GM15510 (cell line): ENCODE data around the gene FAM81B.

Experiments
- POLR2A ChIP-seq: IDR thresholded peaks from 3 replicates; pipeline ENCODE4 v1.6.1; 2011; ENCODE audit warnings: borderline replicate concordance; ENCODE audit not compliant: insufficient read length; ENCODE audit errors: extremely low read depth

Gene FAM81B

GRCh38 chr5:95439801-95440493, 48.8 kb downstream of the FAM81B start:
- no peak for TF ChIP-seq POLR2A

- no peak for TF ChIP-seq POLR2A
Measured at GRCh38 chr5:95440825-95441224, 49.7 kb downstream of the FAM81B start.

GRCh38 chr5:95441636-95442035, 50.5 kb downstream of the FAM81B start:
- TF ChIP-seq POLR2A: no peak

DNA sequence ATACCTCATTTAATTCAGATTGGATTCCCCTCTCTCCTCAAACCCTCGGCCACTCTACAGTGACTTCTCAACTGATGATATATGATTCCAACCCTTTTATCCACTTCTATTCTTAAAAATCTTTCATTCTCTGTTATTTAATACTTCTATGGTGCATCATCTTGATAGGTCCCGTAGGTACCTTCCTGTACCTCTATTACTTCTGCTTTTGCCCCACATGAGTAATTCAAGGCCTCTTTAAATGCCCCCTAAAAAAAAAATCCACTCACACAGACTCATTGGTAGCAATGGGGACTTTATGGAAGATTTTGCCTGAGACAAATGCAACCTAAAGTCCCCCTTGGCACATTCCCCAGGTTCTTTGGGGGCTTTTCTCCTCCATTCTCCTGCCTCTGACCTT, 54.3 kb downstream of the FAM81B start:
- TF ChIP-seq POLR2A: no peak

- no peak for TF ChIP-seq POLR2A
Measured at GRCh38 chr5:95445995-95446394, 54.8 kb downstream of the FAM81B start.

DNA sequence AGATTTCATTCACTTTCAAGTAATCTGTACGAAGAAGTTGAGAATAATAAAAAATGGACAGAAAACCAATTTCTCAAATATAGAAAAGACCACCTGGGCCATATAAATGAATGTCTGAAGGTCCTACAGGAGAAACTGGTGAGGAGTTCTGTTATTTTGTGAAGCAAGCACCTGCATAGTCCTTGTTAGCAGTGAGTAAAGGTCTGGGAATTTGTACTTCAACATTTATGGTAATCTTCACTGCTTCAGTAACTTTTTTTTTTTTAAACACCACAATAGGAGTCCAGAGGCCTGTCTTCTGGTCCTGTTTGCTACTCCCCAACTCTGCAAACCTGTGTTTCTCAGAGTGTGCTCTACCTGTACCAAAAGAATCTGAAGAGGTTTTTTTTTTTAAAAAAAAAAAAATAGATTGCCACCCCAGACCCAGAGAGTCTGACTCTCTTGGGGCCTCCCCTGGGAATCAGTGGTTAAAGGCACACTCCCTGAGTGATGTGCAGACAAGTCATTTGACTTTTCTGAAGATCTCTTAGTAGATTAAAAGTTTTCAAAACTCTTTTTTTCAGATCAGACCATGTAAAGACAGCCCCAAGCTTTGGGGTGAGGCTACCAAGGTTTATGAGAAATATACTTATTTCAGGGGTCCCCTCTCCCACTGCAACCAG, 55.5 kb downstream of the FAM81B start:
- no peak for TF ChIP-seq POLR2A

GRCh38 chr5:95447961-95448360, 56.8 kb downstream of the FAM81B start:
- no peak for TF ChIP-seq POLR2A

DNA sequence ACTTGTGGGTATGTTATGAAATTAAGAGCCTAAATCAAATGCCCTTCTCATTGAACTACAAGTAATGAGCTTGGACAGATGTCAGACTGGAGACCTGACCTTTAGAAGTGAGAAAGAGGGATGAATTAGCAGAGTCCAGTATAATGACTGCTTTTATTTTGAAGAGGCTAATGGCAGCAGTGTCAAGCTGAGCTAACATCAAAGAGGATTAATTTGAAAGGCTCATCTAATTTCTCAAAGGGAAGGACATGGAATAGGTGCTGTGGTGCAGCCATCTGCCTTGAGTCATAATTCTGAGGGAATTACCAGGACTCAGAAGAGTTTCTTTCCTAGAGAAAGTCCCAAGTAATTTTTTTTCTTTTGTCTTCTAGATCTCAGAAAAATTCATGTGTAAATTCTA, 57.6 kb downstream of the FAM81B start:
- TF ChIP-seq POLR2A: no peak

GRCh38 chr5:95449460-95449859, 58.3 kb downstream of the FAM81B start:
- TF ChIP-seq POLR2A: no peak

DNA sequence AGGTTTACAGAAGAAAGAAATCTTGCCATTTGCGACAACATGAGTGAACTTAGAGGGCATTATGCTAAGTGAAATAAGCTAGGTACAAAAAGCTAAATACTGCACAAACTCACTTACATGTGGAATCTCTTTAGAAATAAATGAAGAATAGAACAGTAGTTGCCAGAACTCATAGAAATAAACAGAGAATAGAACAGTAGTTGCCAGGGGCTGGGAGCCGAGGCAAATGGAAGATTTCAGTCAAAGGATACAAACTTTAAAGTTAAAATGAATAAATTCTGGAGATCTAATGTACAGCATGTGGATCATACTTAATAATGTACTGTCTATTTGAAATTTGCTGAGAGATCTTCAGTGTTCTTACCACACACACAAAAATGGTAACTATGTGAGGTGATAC, 63.4 kb downstream of the FAM81B start:
- no peak for TF ChIP-seq POLR2A

- TF ChIP-seq POLR2A: no peak
Measured at GRCh38 chr5:95460665-95461064, 69.5 kb downstream of the FAM81B start.

GRCh38 chr5:95471487-95471886, 80.3 kb downstream of the FAM81B start:
- TF ChIP-seq POLR2A: no peak

DNA sequence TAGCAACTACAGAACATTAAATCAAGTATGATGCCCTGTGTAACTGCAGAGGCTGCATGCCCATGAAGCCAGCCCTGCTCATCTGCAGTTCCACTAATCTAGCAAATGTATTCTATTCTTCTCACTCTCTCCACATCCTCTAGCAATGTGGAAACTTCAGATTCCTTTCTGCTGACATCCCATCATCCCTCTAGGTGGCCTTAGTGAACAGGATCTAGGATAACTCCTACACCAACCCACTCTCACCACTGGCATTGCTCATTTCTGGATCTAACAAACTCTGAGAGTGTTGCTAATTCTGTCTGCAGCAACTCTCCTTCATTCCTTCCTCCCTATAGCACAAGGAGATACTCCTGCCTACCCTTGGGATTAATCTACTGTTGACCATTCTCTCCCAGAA, 80.8 kb downstream of the FAM81B start:
- no peak for TF ChIP-seq POLR2A

DNA sequence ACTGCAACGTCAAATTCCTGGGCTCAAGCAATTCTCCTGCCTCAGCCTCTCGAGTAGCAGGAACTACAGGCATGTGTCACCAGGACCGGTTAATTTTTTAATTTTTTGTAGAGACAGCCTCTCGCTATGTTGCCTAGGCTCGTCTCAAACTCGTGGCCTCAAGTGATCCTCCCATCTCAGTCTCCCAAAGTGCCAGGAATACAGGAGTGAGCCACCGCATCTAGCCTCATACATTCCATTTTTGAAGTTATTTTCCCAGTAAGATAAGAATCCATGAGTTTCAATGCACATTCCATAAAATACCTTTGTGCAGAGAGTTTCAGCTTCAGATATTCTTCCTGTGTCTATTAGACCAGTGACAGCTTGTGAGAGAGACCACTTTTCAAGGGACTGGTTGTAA, 93.3 kb downstream of the FAM81B start:
- TF ChIP-seq POLR2A: no peak

DNA sequence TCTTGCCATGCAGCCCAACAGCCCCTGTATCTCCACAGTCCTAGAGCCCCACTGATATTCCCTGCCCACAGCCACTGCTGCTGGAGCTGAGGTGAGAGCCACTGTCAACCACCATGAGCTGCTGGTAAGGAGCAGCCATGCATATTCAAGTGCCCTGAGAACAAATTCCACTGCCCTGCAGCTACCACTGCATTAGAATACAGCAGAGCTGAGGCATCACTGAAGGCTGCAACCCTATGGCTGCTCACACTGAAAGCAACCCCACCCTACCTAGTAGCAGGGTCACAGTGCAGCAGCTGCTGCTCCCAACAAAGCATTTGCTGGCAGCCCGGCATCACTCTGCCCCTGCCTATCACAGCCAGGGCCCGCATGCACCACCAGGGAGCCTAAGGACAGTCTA, 95.0 kb downstream of the FAM81B start:
- TF ChIP-seq POLR2A: no peak

DNA sequence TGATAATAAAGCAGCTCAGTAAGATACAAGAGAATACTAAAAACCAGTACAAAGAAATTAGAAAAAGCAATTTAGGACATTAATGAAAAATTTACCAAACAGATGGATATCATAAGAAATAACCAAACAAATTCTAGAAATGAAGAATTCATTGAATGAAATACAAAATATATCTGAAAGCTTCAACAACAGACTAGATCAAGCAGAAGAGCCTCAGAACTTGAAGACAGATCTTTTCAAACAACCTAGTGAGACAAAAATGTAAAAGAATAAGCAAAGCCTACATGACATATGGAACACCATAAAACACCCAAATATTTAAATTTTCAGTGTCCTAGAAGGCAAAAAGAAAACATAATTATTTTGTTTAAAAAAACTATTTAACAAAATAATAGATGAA, 96.7 kb downstream of the FAM81B start:
- no peak for TF ChIP-seq POLR2A
